HL-60 (cell line): ENCODE results near the gene RASA1.

ENCODE experiments used
- DNase-seq, 2 experiments: peaks; one replicate each; pipeline ENCODE4 v3.0.0-alpha.2; 2010 to 2020; ENCODE audit warnings: low read depth in 1 of 2, low spot score in 1 of 2
- H3K27ac ChIP-seq: fragments of 250-450 bp; sonication (Bioruptor Pico); replicated peaks from 2 replicates; pipeline ENCODE4 v1.5.1; 2020; ENCODE audit warnings: mild to moderate bottlenecking, moderate library complexity
- H3K27me3 ChIP-seq: fragments of 250-450 bp; sonication (Bioruptor Pico); 2 replicates; pipeline ENCODE4 v1.5.1; 2021; ENCODE audit warnings: mild to moderate bottlenecking, moderate library complexity; ENCODE audit not compliant: insufficient read depth, poor library complexity, severe bottlenecking
- H3K4me3 ChIP-seq: replicated peaks from 2 replicates; pipeline ENCODE4 v1.5.1; 2011; ENCODE audit warnings: mild to moderate bottlenecking, control low read depth, low read length; ENCODE audit not compliant: insufficient read depth
- GABPA ChIP-seq: IDR thresholded peaks from 2 replicates; pipeline ENCODE4 v1.6.1; 2012; ENCODE audit warnings: low read depth
- POLR2AphosphoS5 ChIP-seq: IDR thresholded peaks from 2 replicates; pipeline ENCODE4 v1.6.1; 2012; ENCODE audit warnings: low read depth
- REST ChIP-seq: IDR thresholded peaks from 2 replicates; pipeline ENCODE4 v1.6.1; 2012; ENCODE audit warnings: low read depth; ENCODE audit not compliant: insufficient replicate concordance
- SPI1 ChIP-seq: IDR thresholded peaks from 2 replicates; pipeline ENCODE4 v1.6.1; 2012; ENCODE audit warnings: low read depth, mild to moderate bottlenecking, borderline replicate concordance
- TF ChIP-seq, protein P1 (sequence below): IDR thresholded peaks from one replicate; pipeline ENCODE4 v1.5.1; 2011; ENCODE audit warnings: low read length, control low read depth, inconsistent platforms; ENCODE audit not compliant: insufficient read depth

The RASA1 gene

DNA sequence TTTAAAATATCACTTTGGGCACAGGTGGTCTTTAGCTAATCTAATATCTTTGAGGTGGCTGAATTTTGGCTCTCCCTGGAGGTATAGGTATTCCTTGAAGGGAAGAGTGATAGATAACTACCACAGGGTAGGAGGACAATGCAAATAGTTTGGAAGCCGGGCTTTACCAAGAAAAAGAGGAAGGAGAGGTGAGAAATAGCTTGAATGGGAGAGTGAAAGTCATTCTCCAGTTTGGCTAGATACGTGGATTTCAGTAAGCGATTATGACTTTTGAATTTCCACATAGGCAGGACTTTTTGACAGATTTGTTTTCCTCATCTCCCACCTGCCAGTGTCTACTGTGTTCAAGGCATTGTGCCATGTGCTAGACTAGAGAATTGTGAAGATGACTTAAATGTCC, 45.5 kb downstream of the RASA1 start:
- TF ChIP-seq REST (no peak), POLR2AphosphoS5 (no peak), GABPA (no peak)
- TF ChIP-seq, protein P1, sequence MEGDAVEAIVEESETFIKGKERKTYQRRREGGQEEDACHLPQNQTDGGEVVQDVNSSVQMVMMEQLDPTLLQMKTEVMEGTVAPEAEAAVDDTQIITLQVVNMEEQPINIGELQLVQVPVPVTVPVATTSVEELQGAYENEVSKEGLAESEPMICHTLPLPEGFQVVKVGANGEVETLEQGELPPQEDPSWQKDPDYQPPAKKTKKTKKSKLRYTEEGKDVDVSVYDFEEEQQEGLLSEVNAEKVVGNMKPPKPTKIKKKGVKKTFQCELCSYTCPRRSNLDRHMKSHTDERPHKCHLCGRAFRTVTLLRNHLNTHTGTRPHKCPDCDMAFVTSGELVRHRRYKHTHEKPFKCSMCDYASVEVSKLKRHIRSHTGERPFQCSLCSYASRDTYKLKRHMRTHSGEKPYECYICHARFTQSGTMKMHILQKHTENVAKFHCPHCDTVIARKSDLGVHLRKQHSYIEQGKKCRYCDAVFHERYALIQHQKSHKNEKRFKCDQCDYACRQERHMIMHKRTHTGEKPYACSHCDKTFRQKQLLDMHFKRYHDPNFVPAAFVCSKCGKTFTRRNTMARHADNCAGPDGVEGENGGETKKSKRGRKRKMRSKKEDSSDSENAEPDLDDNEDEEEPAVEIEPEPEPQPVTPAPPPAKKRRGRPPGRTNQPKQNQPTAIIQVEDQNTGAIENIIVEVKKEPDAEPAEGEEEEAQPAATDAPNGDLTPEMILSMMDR, result no peak
- DNase-seq, result no peak
- Histone ChIP-seq H3K27ac (no peak overlapping the region), H3K27me3 (no peaks in the 10 kb centered on the region), H3K4me3 (no peak overlapping the region)

DNA sequence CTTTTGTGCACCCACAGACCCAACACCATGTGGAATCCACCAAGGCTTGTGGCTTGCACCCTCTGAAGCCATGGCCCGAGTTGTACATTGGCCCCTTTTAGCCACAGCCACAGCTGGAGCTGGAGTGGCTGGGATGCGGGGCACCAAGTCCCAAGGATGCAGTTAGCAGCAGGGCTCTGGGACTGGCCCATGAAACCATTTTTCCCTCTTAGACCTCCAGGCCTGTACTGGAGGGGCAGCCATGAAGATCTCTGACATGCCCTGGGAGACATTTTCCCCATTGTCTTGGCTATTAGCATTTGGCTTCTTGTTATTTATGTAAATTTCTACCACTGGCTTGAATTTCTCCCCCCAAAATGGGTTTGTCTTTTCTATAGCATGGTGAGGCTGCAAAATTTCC, 51.8 kb downstream of the RASA1 start:
- no peak for DNase-seq
- Histone ChIP-seq H3K27ac (no peak overlapping the region), H3K27me3 (no peaks in the 10 kb centered on the region), H3K4me3 (no peak overlapping the region)
- TF ChIP-seq SPI1 (no peak), GABPA (no peak), REST (no peak), POLR2AphosphoS5 (no peak)
- TF ChIP-seq, protein P1, result no peak

DNA sequence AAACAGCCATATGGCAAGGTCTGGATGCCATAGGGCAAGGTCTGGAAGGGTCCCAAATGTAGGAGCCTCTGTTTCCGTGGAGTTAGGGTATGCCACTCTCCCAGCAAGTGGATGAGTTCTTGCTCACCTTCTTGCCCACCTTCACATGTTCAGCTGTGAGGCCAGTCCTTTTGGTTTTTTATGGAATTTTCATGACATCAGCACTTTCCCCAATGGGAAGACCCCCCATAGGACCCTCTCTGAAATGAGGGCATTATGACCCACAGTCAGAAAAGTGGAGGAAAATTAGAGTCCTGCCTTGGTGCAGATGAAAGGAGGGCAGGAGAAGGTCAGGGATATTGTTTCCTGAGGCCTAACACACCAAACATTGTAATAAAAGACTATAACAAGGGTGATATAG, 53.9 kb downstream of the RASA1 start:
- DNase-seq, result no peak
- TF ChIP-seq SPI1 (no peak), GABPA (no peak), REST (no peak), POLR2AphosphoS5 (no peak)
- TF ChIP-seq, protein P1, result no peak
- Histone ChIP-seq H3K27ac (no peak overlapping the region), H3K4me3 (no peak overlapping the region), H3K27me3 (no peaks in the 10 kb centered on the region)
